BJ (cell line): ENCODE data around the gene OSBPL6. TPM values are rescaled to one million over a fixed set of nuclear protein-coding genes. Genes with fewer than 3 reads are reported as not detected.

Source experiments
- CTCF ChIA-PET: fragments of 350-600 bp; formaldehyde crosslinking; extraction: SDS; loops from one replicate; lab custom pipeline; 2021; ENCODE audit warnings: antibody characterized with exemption, inconsistent platforms; lab: Yijun Ruan, JAX
- POLR2A ChIA-PET: fragments of 300-600 bp; sonication (Branson Sonifier 250); formaldehyde crosslinking; extraction: SDS; loops from one replicate; lab custom pipeline; 2021; ENCODE audit warnings: antibody characterized with exemption; lab: Charles Lee
- DNase-seq: peaks from one replicate; pipeline ENCODE4 v3.0.0-alpha.2; 2011; ENCODE audit warnings: low read depth
- H3K27me3 ChIP-seq: 2 replicates; pipeline ENCODE4 v1.6.0; 2011; ENCODE audit warnings: low read length; ENCODE audit not compliant: control insufficient read depth, insufficient read depth
- H3K36me3 ChIP-seq: 2 replicates; pipeline ENCODE4 v1.5.1; 2011; ENCODE audit warnings: low read length; ENCODE audit not compliant: control insufficient read depth, insufficient read depth
- H3K4me3 ChIP-seq: 2 replicates; pipeline ENCODE4 v1.5.1; 2011; ENCODE audit warnings: low read depth, mild to moderate bottlenecking, control low read depth, low read length
- CTCF ChIP-seq: IDR thresholded peaks from 2 replicates; pipeline ENCODE4 v1.5.1; 2011; ENCODE audit warnings: low read depth, mild to moderate bottlenecking, control low read depth, inconsistent platforms, low read length, moderate library complexity; ENCODE audit not compliant: insufficient read depth
- polyA plus RNA-seq: library from polyadenylated mRNA; depleted of rRNA; stranded (reverse); fragments of >200 nt; gene quantifications from 2 replicates; pipeline ENCODE4 v1.2.3, GENCODE V29; 2011

Gene OSBPL6
- polyA plus RNA-seq, 1 experiment: 3.7 TPM

- H3K27me3 ChIP-seq: no peaks in the 10 kb centered on the region
- DNase-seq: peak; percentile 80
- H3K36me3 ChIP-seq: no peaks in the 10 kb centered on the region
- peak; percentile 95 for TF ChIP-seq CTCF
- ChIA-PET CTCF (interaction anchor here (0.6 to 8.8 kb wide), 42 partner anchors 9 to 431 kb away, joined by 3 to 175 read pairs (median 6); partner anchors contain the start of gene RBM45), POLR2A (interaction anchor here (0.6 kb wide), 1 partner anchor 303 kb away, joined by 3 read pairs; no protein-coding TSS in a partner anchor)
- peak overlapping the region; percentile 62 for H3K4me3 ChIP-seq
Observed at GRCh38 chr2:178414266-178415247, 220.2 kb downstream of the OSBPL6 start.

GRCh38 chr2:178415979-178416378 is 221.7 kb downstream of the OSBPL6 start:
- no peaks in the 10 kb centered on the region for H3K36me3 ChIP-seq
- H3K27me3 ChIP-seq: no peaks in the 10 kb centered on the region
- ChIA-PET CTCF (interaction anchor here (1.5 to 8.8 kb wide), 7 partner anchors 15 to 303 kb away, joined by 3 to 175 read pairs (median 8); partner anchors contain the start of gene RBM45), POLR2A (no interaction called here)
- no peak for DNase-seq
- no peak for TF ChIP-seq CTCF
- H3K4me3 ChIP-seq: no peak overlapping the region

GRCh38 chr2:178417916-178418315 is 223.6 kb downstream of the OSBPL6 start:
- Histone ChIP-seq H3K27me3 (no peaks in the 10 kb centered on the region), H3K36me3 (no peaks in the 10 kb centered on the region), H3K4me3 (no peak overlapping the region)
- ChIA-PET CTCF (interaction anchor here (1.1 to 8.8 kb wide), 9 partner anchors 8 to 306 kb away, joined by 3 to 175 read pairs (median 8); partner anchors contain the start of gene RBM45), POLR2A (no interaction called here)
- no peak for DNase-seq
- no peak for TF ChIP-seq CTCF

GRCh38 chr2:178418426-178418825 is 224.1 kb downstream of the OSBPL6 start:
- no peak for TF ChIP-seq CTCF
- POLR2A ChIA-PET: no interaction called here
- Histone ChIP-seq H3K36me3 (no peaks in the 10 kb centered on the region), H3K27me3 (no peaks in the 10 kb centered on the region), H3K4me3 (no peak overlapping the region)
- CTCF ChIA-PET: interaction anchor here (0.5 to 8.8 kb wide), 13 partner anchors 8 to 307 kb away, joined by 3 to 175 read pairs (median 4); partner anchors contain the start of gene RBM45
- no peak for DNase-seq

- no peak overlapping the region for H3K4me3 ChIP-seq
- no peaks in the 10 kb centered on the region for H3K27me3 ChIP-seq
- TF ChIP-seq CTCF: peak; percentile 38; the same call in 1 of the 2 replicates
- no peak for DNase-seq
- ChIA-PET CTCF (interaction anchor here (0.5 to 8.8 kb wide), 15 partner anchors 9 to 307 kb away, joined by 3 to 175 read pairs (median 4); partner anchors contain the start of gene RBM45), POLR2A (interaction anchor here (0.5 kb wide), 1 partner anchor 50 kb away, joined by 9 read pairs; no protein-coding TSS in a partner anchor)
- H3K36me3 ChIP-seq: no peaks in the 10 kb centered on the region
Observed at GRCh38 chr2:178419123-178419522, 224.8 kb downstream of the OSBPL6 start.
